PC-9 (cell line): ENCODE data around the gene FAF1. TPM values are rescaled to one million over a fixed set of nuclear protein-coding genes. Genes with fewer than 3 reads are reported as not detected.

Experiments
- BruUV-seq: library from RNA; stranded (reverse); fragments of 400-500 nt; replicated peaks from 2 replicates; lab custom pipeline; 2021; lab: Mats Ljungman, UMichigan
- CTCF ChIA-PET: fragments of 300-600 bp; sonication (Branson Sonifier 250); formaldehyde crosslinking; loops from one replicate; lab custom pipeline; 2022; ENCODE audit warnings: antibody characterized with exemption; lab: Charles Lee
- POLR2A ChIA-PET: fragments of 300-600 bp; sonication (Branson Sonifier 250); formaldehyde crosslinking; loops from one replicate; lab custom pipeline; 2022; ENCODE audit warnings: antibody characterized with exemption; ENCODE audit not compliant: unreplicated experiment; lab: Charles Lee
- DNase-seq, 2 experiments: peaks; one replicate each; pipeline versions ENCODE4 v3.0.0 to v3.0.0-alpha.2; 2015 to 2022; ENCODE audit warnings: mixed read lengths in 1 of 2
- H2AFZ ChIP-seq: fragments of 200-600 bp; sonication (generic); 2 replicates; pipeline ENCODE4 v1.8.1; 2017; ENCODE audit warnings: antibody characterized with exemption
- H3F3A ChIP-seq: fragments of 200-600 bp; sonication (generic); 2 replicates; pipeline ENCODE4 v1.8.1; 2017; ENCODE audit warnings: antibody characterized with exemption, mild to moderate bottlenecking, low read depth; ENCODE audit not compliant: insufficient read depth
- H3K27ac ChIP-seq: fragments of 200-600 bp; sonication (generic); 2 replicates; pipeline ENCODE4 v1.6.1; 2016; ENCODE audit warnings: mixed run types
- H3K27me3 ChIP-seq: fragments of 200-600 bp; sonication (generic); 2 replicates; pipeline ENCODE4 v1.6.1; 2016; ENCODE audit warnings: low read depth, mixed run types; ENCODE audit not compliant: insufficient read depth
- H3K36me3 ChIP-seq: fragments of 200-600 bp; sonication (generic); 2 replicates; pipeline ENCODE4 v1.6.1; 2016; ENCODE audit warnings: low read depth, mixed run types
- H3K4me1 ChIP-seq: fragments of 200-600 bp; sonication (generic); replicated peaks from 2 replicates; pipeline ENCODE4 v1.6.1; 2016; ENCODE audit warnings: mixed run types; ENCODE audit not compliant: insufficient read depth
- H3K4me2 ChIP-seq: fragments of 200-600 bp; sonication (generic); 2 replicates; pipeline ENCODE4 v1.6.1; 2017; ENCODE audit warnings: mixed run types
- H3K4me3 ChIP-seq: fragments of 200-600 bp; sonication (generic); 2 replicates; pipeline ENCODE4 v1.6.1; 2016; ENCODE audit warnings: mixed run types
- H3K79me2 ChIP-seq: fragments of 200-600 bp; sonication (generic); 2 replicates; pipeline ENCODE4 v1.6.1; 2017; ENCODE audit warnings: low read depth, mixed run types
- H3K9me2 ChIP-seq: fragments of 200-600 bp; sonication (generic); 2 replicates; pipeline ENCODE4 v1.8.1; 2017; ENCODE audit warnings: mild to moderate bottlenecking; ENCODE audit not compliant: insufficient read depth
- H3K9me3 ChIP-seq: fragments of 200-600 bp; sonication (generic); 2 replicates; pipeline ENCODE4 v1.8.1; 2016; ENCODE audit warnings: low read depth; ENCODE audit not compliant: insufficient read depth
- H4K20me1 ChIP-seq: fragments of 200-600 bp; sonication (generic); 2 replicates; pipeline ENCODE4 v1.8.1; 2017; ENCODE audit not compliant: insufficient read depth
- CTCF ChIP-seq: fragments of 200-600 bp; sonication (generic); conservative IDR thresholded peaks from 2 replicates; pipeline ENCODE4 v1.6.1; 2017; ENCODE audit warnings: mixed run types, antibody characterized with exemption, mild to moderate bottlenecking, moderate library complexity
- EZH2 ChIP-seq: fragments of 200-600 bp; sonication (generic); IDR thresholded peaks from 2 replicates; pipeline ENCODE4 v1.8.0; 2017; ENCODE audit warnings: antibody characterized with exemption, low read depth
- intact Hi-C: fragments of 100-400 bp; cut with micrococcal nuclease; formaldehyde crosslinking; loops from one replicate; pipeline ENCODE4 v1.10.0; 2022; ENCODE audit not compliant: unreplicated experiment
- total RNA-seq: library from RNA; stranded (reverse); gene quantifications from 2 replicates; pipeline ENCODE4 v1.2.3, GENCODE V29; 2021

The FAF1 gene
- total RNA-seq, 1 experiment from 2014 or later: 105 TPM

GRCh38 chr1:50836117-50836516 lies 124.0 kb downstream of the FAF1 start:
- intact Hi-C loops: no loop called here
- Histone ChIP-seq H3K27me3 (no peaks in the 10 kb centered on the region), H3K36me3 (peaks cover 3% of the 10 kb centered on the region; the same call in 1 of the 2 replicates), H3K4me1 (no peaks in the 10 kb centered on the region), H3K4me2 (no peak overlapping the region), H4K20me1 (no peaks in the 10 kb centered on the region), H3K79me2 (peaks cover 39% of the 10 kb centered on the region), H2AFZ (no peak overlapping the region), H3F3A (peaks cover 3% of the 10 kb centered on the region), H3K4me3 (no peak overlapping the region), H3K9me3 (no peaks in the 10 kb centered on the region), H3K9me2 (no peaks in the 10 kb centered on the region), H3K27ac (no peak overlapping the region)
- no peak for DNase-seq
- TF ChIP-seq CTCF: no peak
- no peak for TF ChIP-seq EZH2
- ChIA-PET CTCF (interaction anchor here (0.7 kb wide), 2 partner anchors 433 to 948 kb away, joined by 5 to 10 read pairs; no protein-coding TSS in a partner anchor), POLR2A (no interaction called here)
- no TSS peak for BruUV-seq

GRCh38 chr1:50833216-50833615 lies 126.9 kb downstream of the FAF1 start:
- CTCF ChIA-PET: no interaction called here
- intact Hi-C loops: no loop called here
- TF ChIP-seq CTCF (no peak), EZH2 (no peak)

GRCh38 chr1:50832167-50832566 lies 127.9 kb downstream of the FAF1 start:
- no peak overlapping the region for H3K4me3 ChIP-seq
- no peak overlapping the region for H3K27ac ChIP-seq
- TF ChIP-seq CTCF: no peak
- no peak for TF ChIP-seq EZH2
- DNase-seq: no peak
- no peaks in the 10 kb centered on the region for H4K20me1 ChIP-seq
- ChIA-PET CTCF (interaction anchor here (0.6 kb wide), 1 partner anchor 59 kb away, joined by 3 read pairs; no protein-coding TSS in a partner anchor), POLR2A (interaction anchor here (0.6 kb wide), 1 partner anchor 326 kb away, joined by 7 read pairs; no protein-coding TSS in a partner anchor)
- H3K4me1 ChIP-seq: no peaks in the 10 kb centered on the region
- peaks cover 25% of the 10 kb centered on the region for H3K79me2 ChIP-seq
- H3K9me3 ChIP-seq: no peaks in the 10 kb centered on the region
- no peaks in the 10 kb centered on the region for H3K9me2 ChIP-seq
- no TSS peak for BruUV-seq
- H3K4me2 ChIP-seq: no peak overlapping the region
- no peak overlapping the region for H2AFZ ChIP-seq
- intact Hi-C loops: no loop called here
- no peaks in the 10 kb centered on the region for H3K27me3 ChIP-seq
- no peaks in the 10 kb centered on the region; the same call in 1 of the 2 replicates for H3F3A ChIP-seq
- peaks cover 3% of the 10 kb centered on the region; the same call in 1 of the 2 replicates for H3K36me3 ChIP-seq

More at GRCh38 chr1:50833216-50833615, 126.9 kb downstream of the FAF1 start:
- H3K9me2 ChIP-seq: no peaks in the 10 kb centered on the region
- H3K79me2 ChIP-seq: peaks cover 28% of the 10 kb centered on the region
- no peak overlapping the region for H3K4me3 ChIP-seq
- no peak overlapping the region for H3K27ac ChIP-seq
- H3K4me2 ChIP-seq: no peak overlapping the region
- no peaks in the 10 kb centered on the region for H3K9me3 ChIP-seq
- no peak for DNase-seq
- POLR2A ChIA-PET: no interaction called here
- H3K27me3 ChIP-seq: no peaks in the 10 kb centered on the region
- BruUV-seq: no TSS peak
- H4K20me1 ChIP-seq: no peaks in the 10 kb centered on the region
- peaks cover 3% of the 10 kb centered on the region; the same call in 1 of the 2 replicates for H3K36me3 ChIP-seq
- H3K4me1 ChIP-seq: no peaks in the 10 kb centered on the region
- no peaks in the 10 kb centered on the region; the same call in 1 of the 2 replicates for H3F3A ChIP-seq
- H2AFZ ChIP-seq: no peak overlapping the region
